Fibroblast of mammary gland (primary cell): ENCODE results near the gene PKIG.

ENCODE experiments used
- DNase-seq: peaks from one replicate; pipeline ENCODE4 v3.0.0-alpha.2; 2010; ENCODE audit warnings: low read depth
- H3K4me3 ChIP-seq: 2 replicates; pipeline ENCODE4 v1.5.1; 2011; ENCODE audit warnings: low read depth, mild to moderate bottlenecking, low read length, moderate library complexity; ENCODE audit not compliant: control insufficient read depth
- TF ChIP-seq, protein P1 (sequence below): conservative IDR thresholded peaks from 2 replicates; pipeline ENCODE4 v1.5.1; 2011; ENCODE audit warnings: low read depth, low read length, inconsistent platforms; ENCODE audit not compliant: control insufficient read depth, insufficient read depth

Gene PKIG

DNA sequence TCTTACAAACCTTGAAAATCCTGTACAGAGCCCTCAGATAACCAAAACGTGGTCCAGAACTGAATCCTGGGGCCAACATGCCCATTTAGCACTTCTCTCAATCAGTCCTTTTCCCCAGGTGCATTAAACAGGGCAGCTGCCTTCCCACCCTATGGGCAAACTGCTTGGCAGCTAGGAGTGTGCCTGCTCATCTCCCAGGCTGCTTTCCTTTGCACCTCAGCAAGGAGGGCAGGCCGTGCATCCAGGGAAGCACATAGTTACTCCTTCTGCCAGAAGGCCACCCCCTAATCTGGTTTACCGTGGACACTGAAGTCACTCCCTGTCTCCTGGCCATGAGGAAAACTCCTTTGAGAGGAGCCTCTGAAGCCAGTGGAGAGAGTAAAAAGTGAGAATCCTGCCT is 10.0 kb downstream of the PKIG start:
- TF ChIP-seq, protein P1, sequence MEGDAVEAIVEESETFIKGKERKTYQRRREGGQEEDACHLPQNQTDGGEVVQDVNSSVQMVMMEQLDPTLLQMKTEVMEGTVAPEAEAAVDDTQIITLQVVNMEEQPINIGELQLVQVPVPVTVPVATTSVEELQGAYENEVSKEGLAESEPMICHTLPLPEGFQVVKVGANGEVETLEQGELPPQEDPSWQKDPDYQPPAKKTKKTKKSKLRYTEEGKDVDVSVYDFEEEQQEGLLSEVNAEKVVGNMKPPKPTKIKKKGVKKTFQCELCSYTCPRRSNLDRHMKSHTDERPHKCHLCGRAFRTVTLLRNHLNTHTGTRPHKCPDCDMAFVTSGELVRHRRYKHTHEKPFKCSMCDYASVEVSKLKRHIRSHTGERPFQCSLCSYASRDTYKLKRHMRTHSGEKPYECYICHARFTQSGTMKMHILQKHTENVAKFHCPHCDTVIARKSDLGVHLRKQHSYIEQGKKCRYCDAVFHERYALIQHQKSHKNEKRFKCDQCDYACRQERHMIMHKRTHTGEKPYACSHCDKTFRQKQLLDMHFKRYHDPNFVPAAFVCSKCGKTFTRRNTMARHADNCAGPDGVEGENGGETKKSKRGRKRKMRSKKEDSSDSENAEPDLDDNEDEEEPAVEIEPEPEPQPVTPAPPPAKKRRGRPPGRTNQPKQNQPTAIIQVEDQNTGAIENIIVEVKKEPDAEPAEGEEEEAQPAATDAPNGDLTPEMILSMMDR: no peak
- DNase-seq: no peak
- no peak overlapping the region for H3K4me3 ChIP-seq

DNA sequence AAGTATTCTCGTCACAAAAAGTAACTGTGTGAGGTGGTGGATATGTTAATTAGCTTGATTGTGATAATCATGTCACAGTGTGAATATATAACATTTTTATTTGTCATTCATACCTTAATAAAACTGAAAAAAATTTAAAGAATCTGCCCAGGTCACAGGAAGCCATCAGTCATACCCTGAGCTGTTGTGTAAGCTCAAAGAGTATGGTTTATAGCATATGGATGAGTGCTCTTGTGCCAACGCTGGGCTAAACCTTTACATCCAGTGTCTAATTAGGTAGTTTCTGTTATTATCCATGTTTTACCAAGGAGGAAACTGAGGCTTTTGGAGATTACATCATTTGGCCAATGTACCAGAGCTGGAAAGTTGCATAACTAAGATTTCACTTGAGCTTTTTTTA is 11.4 kb downstream of the PKIG start:
- H3K4me3 ChIP-seq: no peak overlapping the region
- TF ChIP-seq, protein P1: no peak
- DNase-seq: no peak

DNA sequence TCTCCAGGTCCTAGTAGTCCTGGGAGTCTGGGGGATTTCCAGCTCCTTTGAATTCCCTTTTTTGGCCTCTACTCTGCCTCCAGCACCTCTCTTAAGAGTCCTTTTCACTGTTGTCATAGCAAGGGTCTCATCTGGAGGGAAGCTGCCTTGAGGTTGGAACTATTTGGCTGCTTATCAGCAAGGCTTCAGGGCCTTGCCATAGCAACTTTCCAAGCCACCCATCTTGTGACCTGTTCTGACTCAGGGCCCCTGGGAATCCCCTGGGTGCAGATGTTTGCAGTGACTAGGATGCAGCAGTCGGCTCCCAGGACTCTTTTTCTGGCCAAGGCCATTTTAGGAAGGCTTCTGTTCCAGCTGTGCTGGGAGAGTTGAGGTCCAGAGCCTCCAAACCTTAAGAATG is 12.4 kb downstream of the PKIG start:
- peak; percentile 82 for DNase-seq
- TF ChIP-seq, protein P1: no peak

DNA sequence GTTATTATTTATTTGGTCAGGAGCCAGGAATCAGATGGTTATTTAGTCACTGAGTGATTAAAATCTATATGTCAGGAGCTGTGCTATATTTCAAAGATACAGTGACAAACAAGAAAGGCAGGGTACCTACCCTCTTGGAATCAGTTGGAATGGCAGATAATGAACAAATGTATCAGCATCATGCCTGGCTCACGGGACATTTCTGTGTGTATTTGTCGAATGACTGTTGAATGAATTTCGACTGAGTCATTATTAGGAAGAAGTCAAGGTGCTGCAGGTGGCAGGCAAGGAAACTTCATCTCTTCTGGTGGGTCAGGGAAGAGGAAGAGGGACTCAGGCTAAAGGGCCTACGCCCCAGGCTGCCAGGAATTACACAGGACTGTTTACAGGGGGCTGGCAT is 13.6 kb downstream of the PKIG start:
- H3K4me3 ChIP-seq: no peak overlapping the region
- TF ChIP-seq, protein P1: no peak
- no peak for DNase-seq

More for the DNA sequence above, 12.4 kb downstream of the PKIG start:
- no peak overlapping the region for H3K4me3 ChIP-seq

DNA sequence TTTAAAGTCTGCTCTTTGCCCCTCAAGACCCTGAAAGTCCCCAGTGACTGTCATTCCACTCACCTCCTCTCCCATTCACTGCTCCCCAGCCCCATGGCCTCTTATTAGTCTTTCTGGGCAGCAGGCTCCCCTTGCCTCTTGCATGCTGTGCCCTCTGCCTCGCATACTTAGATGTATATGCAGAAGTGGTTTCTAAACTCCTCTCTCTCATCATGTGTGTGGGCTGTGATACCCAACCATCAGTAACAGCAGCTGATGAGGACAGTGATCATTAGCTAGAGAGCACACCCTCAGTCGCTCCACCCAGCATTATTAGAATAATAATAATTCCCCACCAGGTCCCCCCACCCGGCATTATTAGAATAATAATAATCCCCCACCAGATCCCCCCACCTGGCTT is 14.5 kb downstream of the PKIG start:
- TF ChIP-seq, protein P1: no peak
- no peak for DNase-seq
- H3K4me3 ChIP-seq: no peak overlapping the region

DNA sequence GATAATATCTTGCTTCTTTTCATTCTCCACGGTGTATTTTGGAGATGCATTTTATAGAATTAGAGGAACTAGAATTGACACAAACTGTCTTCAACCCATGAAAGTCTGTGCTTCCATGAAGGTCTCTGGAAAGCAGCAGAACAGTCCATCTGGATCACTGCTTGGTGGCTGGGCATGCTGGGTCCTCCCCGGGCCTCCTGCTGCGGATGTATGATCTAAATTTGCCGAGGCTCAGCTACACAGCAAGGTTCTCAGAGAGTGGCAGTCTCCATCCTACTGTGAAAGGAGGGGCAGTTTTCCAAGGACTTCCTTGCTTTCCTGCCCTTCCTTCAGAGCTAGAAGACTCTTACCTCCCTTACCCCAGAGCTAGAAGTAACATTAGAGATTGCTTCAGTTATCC is 15.1 kb downstream of the PKIG start:
- TF ChIP-seq, protein P1: no peak
- DNase-seq: no peak
- no peak overlapping the region for H3K4me3 ChIP-seq

DNA sequence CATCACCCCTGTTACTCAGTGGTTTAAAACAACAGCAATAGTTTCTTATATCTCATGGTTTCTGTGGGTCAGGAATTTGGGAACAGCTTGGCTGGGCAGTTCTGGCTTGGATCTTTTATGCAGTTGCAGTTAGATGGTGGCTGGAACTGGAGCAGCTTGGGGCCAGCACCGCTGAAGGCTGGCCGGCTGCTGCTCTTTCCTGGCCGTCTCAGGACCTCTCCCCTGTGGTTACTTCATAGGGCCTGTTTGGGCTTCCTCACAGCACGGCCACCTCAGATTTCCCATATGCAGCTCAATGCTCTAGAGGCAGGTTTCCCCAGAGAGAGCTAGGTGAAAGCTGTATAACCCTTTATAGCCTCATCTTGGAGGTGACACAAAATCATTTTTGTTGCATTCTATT is 15.6 kb downstream of the PKIG start:
- no peak overlapping the region for H3K4me3 ChIP-seq
- DNase-seq: no peak
- TF ChIP-seq, protein P1: no peak
